Stomach (tissue), 4 donors: ENCODE results near the gene SCARB1.

Source experiments
- CTCF ChIP-seq, 7 experiments: fragments of 450-650 bp in 4 of 7; fragments of 200-600 bp in 3 of 7; sonication (generic) in 3 of 7; IDR thresholded peaks; one replicate each; pipeline ENCODE4 v1.5.1; 2016 to 2019; ENCODE audit warnings: antibody characterized with exemption in 7 of 7, control low read depth in 2 of 7, mild to moderate bottlenecking in 1 of 7
- EP300 ChIP-seq: sonication (generic); formaldehyde crosslinking; IDR thresholded peaks from one replicate; pipeline ENCODE4 v1.6.1; 2017; ENCODE audit warnings: antibody characterized with exemption
- POLR2A ChIP-seq, 4 donors: fragments of 450-650 bp; IDR thresholded peaks; one replicate each; pipeline ENCODE4 v1.6.1; 2016; ENCODE audit warnings: antibody characterized with exemption in 4 of 4, control low read depth in 2 of 4, mild to moderate bottlenecking in 1 of 4, moderate library complexity in 1 of 4
- POLR2AphosphoS5 ChIP-seq, 3 donors: sonication (generic); formaldehyde crosslinking; IDR thresholded peaks; one replicate each; pipeline ENCODE4 v1.6.1; 2016; ENCODE audit warnings: antibody characterized with exemption in 3 of 3

DNA sequence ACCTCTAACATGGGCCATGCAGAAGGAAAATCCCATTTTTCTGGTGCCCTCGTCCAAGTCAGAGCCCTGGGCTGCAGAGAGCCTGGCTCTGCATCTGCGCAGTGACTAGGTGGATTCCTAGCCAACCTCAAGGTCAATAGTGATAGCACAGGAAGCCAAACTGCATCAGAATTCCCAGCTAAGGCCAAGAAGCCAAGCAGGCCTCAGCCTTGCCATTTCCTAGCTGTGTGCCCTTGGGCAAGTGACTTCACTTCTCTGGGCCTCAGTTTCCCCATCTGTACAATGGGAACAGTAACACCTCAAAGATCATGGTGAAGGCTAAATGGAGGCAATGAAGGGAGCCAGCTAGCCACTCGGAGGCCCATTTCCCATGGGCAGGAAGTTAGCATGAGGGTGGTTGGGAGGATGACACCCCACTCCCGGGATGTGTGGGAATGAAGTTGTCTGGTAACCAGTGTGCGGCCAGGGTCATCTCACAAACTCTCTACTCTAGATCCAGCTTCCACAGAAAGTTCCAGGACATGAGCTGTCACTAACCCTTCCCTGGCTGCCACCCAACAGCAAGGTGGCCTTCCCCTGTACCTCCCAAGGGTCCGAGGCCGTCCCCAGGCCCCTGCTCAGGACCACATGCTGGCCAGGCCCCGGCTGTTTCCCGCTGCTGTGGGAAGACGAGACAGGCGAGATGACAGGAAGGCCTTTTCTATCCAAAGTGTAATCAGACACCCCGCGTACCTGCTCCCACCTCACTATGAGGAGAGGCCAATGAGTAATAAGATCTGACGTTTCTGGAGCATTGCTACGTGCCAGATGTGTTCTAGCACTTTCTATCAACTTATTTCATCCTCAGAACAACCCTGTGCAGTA lies 125.7 kb downstream of the SCARB1 start:
- TF ChIP-seq CTCF (IDR thresholded peaks at IDR 0.05) (no peak), POLR2AphosphoS5 (IDR thresholded peaks at IDR 0.05) (no peak), POLR2A (IDR thresholded peaks at IDR 0.05) (no peak), EP300 (no peak)
